HG03521 (cell line): ENCODE measurements around the gene ALKBH5.

Experiments used
- ATAC-seq: cut with Tn5 transposase; IDR thresholded peaks from one replicate; pipeline ENCODE4 v1.9.1; 2021; ENCODE audit warnings: mild to moderate bottlenecking, moderate library complexity; ENCODE audit not compliant: unreplicated experiment

The ALKBH5 gene

GRCh38 chr17:18238299-18238698, 54.7 kb downstream of the ALKBH5 start:
- ATAC-seq: no peak

- ATAC-seq: no peak
These were observed 56.8 kb downstream of the ALKBH5 start for GRCh38 chr17:18240449-18240848.

- ATAC-seq: no peak
These were observed 57.7 kb downstream of the ALKBH5 start for GRCh38 chr17:18241229-18241871.

GRCh38 chr17:18245038-18245776, 61.6 kb downstream of the ALKBH5 start:
- ATAC-seq: no peak

- ATAC-seq: no peak
These were observed 62.6 kb downstream of the ALKBH5 start for GRCh38 chr17:18246109-18246725.

GRCh38 chr17:18246880-18247612, 63.4 kb downstream of the ALKBH5 start:
- no peak for ATAC-seq

- ATAC-seq: no peak
These were observed 64.0 kb downstream of the ALKBH5 start for GRCh38 chr17:18247613-18248001.

- no peak for ATAC-seq
These were observed 64.7 kb downstream of the ALKBH5 start for GRCh38 chr17:18248300-18248731.

GRCh38 chr17:18248811-18249210, 65.2 kb downstream of the ALKBH5 start:
- ATAC-seq: no peak

- no peak for ATAC-seq
These were observed 66.6 kb downstream of the ALKBH5 start for GRCh38 chr17:18250259-18250658.

- no peak for ATAC-seq
These were observed 67.1 kb downstream of the ALKBH5 start for GRCh38 chr17:18250708-18251107.

- ATAC-seq: no peak
These were observed 67.6 kb downstream of the ALKBH5 start for GRCh38 chr17:18251204-18251603.

- ATAC-seq: no peak
These were observed 68.5 kb downstream of the ALKBH5 start for GRCh38 chr17:18252160-18252559.

- ATAC-seq: no peak
These were observed 69.7 kb downstream of the ALKBH5 start for GRCh38 chr17:18253187-18253884.

- ATAC-seq: no peak
These were observed 70.6 kb downstream of the ALKBH5 start for GRCh38 chr17:18253947-18254821.

- ATAC-seq: no peak
These were observed 71.4 kb downstream of the ALKBH5 start for GRCh38 chr17:18254888-18255649.

GRCh38 chr17:18256351-18256750, 72.7 kb downstream of the ALKBH5 start:
- no peak for ATAC-seq

GRCh38 chr17:18256776-18257175, 73.1 kb downstream of the ALKBH5 start:
- no peak for ATAC-seq
